HG02642 (cell line): Measurements from ENCODE around the gene FAM83E.
"Not testable (repeated sequence)": the region's sequence is repeated elsewhere in the genome, so short reads cannot be mapped to it uniquely, and the experiment has no call there.

Source experiments
- ATAC-seq: cut with Tn5 transposase; IDR thresholded peaks from one replicate; pipeline ENCODE4 v1.9.1; 2021; ENCODE audit warnings: mild to moderate bottlenecking; ENCODE audit not compliant: unreplicated experiment, poor library complexity

Gene FAM83E

DNA sequence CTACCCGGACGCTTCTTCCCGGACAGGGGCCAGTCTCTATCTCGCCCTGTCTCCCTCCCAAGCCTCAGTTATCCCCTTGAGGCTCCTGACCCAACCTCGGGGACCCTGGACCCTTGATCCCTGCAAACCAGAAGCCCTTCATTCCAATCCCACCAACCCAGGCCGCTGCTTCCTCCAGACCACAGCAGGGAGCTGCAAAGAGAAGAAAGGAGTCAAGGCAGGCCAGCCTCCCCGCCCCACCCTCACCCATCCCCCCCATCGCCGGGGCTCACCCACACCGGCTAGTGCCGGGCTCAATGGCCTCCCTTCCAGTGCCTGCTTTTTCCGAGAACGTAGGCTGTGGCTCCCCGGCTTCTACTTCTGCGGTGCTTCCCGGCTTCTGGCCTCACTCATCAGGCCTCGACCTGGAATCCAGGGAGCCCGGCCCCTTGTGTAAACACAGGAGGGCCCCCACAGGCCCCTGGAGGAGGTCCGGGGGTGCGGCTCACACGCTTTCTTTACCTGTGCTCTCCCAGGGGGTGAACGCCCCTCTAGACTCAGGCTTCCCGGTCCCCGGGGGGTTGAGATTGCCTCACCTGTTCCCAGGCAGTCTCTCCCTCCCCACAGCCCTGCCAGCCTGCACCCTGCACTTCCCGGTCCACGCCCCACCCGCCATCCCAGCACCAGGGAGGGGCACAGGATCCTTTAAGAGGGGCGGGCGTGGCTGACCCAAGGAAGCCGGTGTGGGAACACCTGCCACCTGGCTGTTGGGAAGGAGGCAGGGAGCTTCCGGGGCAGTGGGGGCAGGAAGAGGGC is at the start of gene FAM83E:
TSS of gene FAM83E (minus strand) at position 641 of the 795 bp plus-strand sequence. CDS start 1,704 bp downstream, outside the sequence.
- no peak for ATAC-seq

DNA sequence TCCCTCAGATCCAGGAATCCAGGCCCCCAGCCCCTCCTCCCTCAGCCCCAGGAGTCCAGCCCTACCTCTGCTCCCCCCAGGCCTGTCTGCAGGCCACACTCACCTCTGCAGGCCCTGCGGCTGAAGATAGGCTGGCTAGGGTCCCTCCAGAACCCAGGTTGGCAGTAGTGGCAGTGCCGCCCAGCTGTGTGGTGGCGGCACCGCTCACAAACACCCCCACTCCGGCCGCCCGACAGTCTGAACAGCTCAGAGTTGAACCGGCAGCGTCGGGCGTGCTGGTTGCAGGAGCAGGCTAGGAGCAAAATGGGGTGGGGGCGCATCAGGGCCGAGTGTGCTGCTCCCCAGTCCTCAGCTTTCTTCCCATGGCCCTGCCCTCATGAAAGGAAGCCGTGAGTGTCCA is 49.6 kb upstream of the FAM83E start:
- no peak for ATAC-seq

DNA sequence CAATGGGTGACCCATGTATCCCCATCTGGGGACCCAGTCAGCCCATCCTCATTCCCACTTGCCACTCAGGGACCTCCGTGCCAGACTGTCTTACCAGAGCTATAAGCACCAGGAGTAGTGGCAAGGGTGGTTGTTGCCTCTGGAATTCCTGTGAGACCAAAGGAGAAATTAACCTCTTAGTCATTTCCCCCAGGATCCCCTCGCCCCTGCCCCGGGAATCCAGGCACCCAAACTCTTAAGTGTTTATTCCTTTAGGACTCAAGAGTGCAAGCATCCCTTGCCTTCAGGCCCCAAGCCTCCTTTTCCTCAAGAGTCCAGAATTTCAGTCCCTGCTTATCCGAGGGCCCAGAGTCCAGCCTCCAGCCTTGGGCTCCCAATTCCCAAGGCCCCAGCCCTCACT is 48.8 kb upstream of the FAM83E start:
- ATAC-seq, result no peak

DNA sequence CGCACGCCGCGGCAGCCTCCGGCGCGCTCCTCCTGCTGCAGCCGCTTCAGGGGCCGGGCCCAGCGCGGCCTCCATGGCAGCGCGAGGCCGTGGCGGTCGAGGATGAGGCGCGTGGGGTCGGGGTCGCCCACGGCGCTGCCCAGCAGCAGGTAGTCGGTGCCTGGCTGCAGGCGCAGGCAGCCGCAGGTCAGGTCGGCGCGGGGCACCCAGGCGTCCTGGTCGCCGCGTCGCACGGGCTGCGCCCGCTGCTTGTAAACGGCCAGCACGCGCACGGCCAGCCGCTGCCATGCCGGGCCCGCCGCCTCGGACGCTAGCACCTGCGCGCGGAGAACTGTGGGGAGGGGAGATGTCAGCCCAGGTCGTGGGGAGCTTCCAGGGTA is 46.8 kb upstream of the FAM83E start:
- ATAC-seq, result no peak

DNA sequence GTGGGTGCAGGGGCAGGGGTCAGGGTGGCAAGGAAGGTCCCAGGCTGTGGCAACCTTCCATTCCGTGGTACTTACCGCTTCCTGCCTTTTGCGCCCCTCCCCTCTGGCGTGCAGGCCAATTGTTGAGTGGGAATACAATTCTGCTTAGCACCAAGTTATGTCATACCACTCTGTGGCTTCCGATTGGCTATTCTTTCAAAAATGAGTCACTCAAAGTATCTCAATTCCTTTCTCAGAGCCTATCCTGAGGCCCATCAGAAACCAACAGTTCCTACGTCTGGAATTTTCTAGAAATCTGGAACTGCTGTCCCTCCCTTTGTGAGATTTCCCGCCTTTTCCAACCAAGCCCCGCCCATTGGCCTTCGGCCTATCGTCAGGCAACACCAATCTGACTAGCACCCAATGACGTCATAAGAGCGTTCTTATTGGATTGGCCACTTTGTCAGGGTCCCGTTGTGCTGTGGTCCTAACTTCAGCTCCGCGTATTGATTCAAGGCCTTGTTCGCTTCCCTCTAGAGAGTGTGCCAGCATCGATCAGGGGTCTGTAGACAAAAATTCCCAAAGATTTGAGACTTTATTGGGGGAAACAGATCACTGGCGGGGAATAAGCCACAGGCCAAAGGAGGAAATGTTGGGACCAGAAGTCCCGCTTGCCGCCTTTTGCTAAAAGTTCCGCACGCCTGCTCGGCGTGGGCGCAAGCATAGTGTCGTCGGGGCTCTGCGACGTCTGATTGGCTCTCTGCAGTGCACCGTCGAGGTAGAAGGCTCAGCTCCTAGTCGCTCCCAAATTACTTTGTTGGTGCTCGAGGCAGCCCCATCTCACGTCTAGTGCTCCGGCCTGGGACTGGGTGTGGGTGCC is 46.2 kb upstream of the FAM83E start:
- peak; percentile 85 for ATAC-seq

DNA sequence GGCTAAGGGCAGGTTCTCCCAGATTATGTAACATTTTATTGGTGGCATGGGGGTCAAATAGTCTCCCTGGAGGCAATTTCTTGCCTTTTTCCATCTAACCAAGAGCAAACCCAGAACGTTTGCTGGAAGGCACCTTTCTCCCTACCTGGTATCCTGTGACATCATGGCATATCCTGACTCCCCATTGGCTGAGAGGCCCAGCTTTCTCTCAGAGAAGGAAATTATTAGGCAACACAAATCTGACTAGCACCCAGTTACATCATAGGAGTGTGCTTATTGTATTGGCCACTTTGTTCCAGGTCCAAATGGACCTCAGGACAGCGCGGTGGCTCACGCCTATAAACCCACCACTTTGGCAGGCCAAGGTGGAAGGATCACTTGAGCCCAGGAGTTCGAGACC is 44.9 kb upstream of the FAM83E start:
- ATAC-seq, result no peak

DNA sequence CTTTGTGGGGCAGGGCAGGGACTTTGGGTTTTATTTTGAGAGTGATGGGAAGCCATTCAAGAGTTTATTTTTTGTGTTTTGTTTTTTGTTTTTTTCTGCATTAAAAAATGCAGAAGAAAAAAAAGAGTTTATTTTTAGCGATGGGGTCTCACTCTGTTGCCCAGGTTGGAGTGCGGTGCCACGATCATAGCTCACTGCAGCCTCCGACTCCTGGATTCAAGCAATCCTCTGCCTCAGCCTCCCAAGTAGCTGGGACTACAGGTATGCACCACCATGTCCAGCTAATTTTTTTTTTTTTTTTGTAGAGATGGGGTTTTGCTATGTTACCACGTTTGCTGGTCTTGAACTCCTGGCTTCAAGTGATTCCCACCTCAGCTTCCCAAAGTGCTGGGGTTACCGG is 43.6 kb upstream of the FAM83E start:
- ATAC-seq, result no peak

DNA sequence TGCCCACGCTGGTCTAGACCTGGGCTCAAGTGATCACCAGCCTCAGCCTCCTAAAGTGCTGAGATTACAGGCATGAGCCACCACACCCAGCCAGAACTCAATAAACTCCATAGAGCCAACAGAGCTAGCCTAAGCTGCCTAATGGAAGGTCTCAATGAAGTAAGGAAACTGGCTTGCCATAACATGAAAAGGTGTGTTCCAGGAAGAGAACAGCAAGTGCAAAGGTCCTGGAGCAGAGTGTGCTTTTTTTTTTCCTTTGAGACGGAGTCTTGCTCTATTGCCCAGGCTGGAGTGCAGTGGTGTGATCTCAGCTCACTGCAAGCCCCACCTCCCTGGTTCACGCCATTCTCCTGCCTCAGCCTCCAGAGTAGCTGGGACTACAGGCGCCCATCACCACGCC is 43.0 kb upstream of the FAM83E start:
- not testable (repeated sequence) for ATAC-seq

DNA sequence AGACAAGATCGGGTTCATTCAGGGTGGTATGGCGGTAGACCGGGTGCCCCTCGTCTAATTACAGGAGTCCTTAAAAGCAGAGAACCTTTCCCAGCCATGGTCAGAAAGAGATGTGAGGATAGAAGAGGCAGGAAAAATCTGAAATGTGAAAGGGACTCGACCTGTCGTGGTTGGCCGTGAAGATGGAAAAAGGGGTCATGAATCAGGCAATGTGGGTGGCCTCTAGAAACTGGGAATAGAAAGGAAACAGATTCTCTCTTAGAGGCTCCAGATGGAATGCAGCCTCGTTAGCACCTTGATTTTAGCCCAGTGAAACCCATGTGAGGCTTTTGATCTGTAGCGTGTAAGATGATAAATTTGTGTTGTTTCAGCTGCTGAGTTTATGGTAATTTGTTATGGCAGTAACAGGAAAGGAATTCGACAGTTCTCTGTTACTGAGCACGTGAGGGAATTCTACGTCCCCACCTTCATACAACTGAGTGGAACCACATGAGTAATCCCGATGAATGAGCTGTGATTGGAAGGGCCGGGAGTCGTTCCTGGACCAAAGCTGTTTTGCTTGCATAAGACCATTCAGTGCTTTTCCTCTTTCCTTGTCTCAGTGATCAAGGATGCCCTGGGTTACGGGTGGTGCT is 42.1 kb upstream of the FAM83E start:
- no peak for ATAC-seq

DNA sequence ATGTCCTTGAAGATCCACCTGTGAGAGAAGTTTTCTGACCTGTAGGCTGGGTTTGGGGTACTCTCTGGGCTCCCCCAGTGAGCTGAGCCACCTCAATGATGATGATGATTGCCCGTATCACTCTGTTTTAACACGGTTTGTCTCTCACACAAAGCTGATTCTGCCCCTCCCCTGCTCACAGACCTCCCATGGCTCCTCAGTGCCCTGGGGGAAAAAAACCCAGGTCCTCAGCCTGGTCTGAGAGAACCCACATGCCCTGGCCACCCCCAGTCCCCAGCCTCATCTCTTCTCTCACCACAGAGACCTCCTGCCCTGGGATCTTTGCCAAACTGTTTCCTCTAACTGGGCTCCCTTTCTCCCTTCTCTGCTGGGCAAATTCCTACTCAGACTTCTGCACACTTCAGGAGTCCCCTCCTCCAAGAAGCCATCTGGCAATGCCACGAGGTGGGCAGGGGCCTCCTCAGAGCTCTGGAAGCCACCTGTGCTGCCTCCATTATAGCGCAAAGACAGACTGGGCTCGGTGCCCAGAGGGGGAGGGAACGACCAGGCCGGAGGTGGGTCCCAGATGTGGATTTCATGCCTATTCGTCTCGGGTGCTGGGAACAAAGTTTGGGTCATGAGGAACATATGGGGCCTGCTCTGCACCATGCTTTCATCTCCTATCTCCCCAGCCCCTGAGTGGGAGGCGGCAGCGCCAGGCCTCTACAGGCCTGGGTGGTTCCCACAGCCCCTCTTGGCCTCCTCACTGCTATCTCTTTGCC is 39.6 kb upstream of the FAM83E start:
- ATAC-seq, result no peak

DNA sequence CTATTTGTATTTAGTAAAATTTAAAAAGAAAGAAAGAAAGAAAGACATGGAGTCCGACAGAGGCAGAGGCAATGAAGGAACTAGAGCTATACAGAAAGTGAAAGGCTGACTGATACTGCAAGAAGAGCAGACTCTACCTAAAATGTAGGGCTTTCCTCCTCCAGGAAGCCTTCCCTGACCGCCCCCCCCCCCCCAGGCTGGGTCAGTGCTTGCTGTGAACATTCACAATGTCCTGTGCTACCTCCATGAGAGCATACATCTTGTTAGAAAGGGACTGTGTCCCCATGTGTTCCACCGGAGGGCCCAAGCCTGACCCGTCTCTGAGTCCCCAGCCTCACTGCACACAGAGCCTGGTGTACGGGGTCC is 36.8 kb upstream of the FAM83E start:
- ATAC-seq, result no peak

DNA sequence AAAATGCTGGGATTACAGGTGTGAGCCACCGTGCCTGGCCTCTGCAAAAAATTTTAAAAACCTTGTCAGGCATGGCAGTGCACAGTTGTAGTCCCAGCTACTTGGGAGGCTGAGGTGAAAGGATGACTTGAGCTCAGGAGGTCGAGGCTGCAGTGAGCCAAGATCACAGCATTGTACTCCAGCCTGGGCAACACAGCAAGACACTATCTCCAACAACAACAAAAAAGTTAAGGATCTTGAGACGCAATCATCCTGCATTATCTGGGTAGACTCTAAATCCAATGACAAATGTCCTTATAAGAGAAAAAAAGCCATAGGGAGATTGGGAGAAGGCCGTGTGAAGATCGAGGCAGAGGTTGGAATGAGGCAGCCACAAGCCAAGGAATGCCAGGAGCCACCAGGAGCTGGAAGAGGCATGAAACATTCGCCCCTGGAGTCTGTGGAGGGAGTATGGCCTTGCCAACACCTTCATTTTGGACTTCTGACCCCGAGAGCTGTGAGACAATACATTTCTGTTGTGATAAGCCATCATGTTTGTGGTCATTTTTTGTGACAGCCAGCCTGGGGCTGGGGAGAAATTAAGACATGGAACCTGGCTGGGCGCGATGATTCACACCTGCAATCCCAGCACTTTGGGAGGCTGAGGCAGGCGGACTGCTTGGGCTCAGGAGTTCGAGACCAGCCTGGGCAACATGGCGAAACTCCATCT is 36.3 kb upstream of the FAM83E start:
- no peak for ATAC-seq

DNA sequence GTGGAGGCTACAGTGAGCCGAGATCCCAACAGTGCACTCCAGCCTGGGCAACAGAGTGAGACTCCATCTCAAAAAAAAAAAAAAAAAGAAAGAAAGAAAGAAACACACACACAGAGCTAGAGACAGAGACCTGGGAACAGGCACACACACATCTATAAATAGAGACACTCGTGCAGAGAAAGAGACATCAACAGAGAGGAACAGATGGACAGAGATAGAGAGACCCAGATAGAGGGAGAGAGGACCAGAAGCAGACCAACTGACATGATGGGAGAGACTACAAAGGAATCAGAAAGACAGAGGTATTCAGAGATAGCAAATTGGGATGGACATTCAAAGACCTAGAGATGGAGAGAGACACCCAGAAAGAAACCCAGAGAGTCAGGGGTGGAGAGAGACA is 33.3 kb upstream of the FAM83E start:
- no peak for ATAC-seq

DNA sequence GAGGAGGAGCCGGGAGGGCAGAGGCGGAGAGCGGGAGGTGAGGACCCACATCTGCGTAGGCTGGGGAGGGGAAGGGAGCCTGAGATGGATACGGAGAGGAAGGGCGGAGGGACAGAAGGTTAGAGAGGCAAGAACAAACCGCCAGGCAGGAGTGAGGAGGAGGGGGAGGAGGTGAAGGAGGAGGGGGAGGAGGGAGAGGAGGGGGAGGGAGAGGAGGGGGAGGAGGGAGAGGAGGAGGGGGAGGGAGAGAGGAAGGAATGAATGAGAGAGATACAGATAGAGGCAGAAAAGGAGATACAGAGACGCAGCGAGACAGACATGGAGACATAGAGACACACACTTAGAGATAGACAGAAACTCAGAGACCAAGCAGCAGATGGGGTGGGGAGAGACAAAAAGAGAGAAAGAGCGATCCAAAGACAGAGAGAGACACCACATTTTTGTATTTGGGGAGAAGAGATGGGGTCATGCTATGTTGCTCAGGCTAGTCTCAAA is 31.9 kb upstream of the FAM83E start:
- ATAC-seq, result no peak

DNA sequence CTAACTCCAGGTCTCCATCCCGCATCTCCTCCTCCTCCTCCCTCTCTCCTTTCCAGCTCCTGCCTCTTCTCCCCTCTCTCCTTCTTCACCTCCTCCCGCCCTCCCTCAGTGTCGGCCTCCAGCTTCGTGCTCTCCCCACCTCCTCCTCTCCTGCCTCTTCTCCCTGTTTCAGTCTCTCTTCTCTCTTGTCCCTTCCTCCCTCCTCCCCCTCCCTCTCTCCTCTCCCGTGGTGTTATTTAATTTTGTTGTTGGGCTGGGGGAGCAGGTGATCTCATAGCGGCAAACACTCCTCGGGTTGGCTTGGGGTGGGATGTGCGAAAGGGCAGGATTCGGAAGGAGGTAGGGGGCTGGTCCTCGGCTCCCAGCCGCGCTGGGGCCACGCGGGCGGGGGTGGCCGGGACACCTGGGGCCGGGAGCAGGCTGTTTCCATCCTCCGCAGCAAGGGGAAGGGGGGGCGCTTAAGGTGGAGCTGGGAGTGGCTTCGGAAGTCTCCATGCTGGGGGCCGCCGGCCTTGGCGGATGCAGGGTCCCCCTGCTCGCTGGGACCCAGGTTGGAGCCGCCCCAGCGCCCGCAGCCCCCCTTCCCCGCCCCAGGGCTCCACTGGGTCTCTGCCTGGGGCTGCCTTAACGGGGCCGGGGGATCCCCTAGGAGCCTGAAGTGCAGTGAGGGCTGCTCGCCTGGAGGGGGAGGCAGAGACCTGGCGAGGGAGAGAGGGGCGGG is 31.3 kb upstream of the FAM83E start, which contains the start of gene CA11:
TSS of gene CA11 (minus strand) at position 187 of the 721 bp plus-strand sequence. CDS start 555 bp downstream, outside the sequence.
- ATAC-seq, result peak; percentile 82

DNA sequence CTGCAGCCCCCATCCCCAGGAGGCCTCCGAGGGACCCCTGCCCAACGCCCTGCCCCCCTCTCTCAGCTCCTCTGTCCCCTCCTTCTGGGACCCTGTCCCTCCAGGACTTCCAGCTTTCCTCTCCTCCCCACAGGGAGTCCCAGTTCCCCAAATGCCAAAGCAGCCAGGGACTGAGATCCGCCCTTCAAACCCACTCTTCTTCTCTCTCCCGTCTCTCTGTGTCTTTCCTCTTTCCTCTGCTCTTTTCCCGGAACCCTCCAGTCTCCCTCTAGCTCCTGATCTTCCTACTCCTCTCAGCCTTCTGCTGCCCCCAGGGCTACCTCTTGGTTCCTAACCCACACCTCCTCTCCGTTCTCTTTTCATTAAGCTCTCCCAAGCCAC is 30.7 kb upstream of the FAM83E start:
- ATAC-seq, result no peak

DNA sequence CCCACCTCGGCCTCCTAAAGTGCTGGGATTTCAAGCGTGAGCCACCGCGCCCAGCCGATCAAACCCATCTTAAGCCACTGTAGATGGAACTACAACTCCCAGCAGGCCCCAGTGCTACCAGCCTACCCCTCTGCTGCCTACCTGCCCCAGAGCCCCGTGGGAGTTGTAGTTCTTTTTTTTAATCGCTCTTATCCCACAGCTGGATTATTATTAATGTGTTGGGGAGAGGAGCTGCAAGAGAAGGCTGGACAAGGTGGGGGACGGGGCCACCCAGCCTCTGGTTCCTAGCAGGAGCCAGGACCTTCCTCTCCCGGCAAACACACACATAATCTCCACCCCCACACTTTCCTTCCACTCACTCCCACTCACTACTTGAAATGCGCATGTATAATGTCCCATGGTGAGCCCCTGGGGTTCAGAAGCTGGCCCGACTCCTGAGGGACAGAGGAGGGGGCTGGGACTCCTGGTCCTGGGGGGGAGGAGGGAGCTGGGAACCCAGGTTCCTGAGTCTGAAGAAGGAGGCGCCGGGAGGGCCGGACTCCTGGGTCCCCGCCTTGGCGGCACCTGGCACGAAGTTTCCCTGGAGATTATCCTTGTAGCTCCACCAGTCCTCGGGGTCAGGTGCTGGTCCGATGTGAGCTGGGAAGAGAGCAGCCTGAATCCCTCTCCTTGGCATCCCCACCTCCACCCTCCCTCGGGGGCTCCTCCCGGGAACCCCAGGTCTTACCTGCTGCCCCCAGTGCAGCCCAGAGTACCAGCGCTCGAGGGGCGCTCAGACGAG is 30.2 kb upstream of the FAM83E start:
- ATAC-seq, result no peak

DNA sequence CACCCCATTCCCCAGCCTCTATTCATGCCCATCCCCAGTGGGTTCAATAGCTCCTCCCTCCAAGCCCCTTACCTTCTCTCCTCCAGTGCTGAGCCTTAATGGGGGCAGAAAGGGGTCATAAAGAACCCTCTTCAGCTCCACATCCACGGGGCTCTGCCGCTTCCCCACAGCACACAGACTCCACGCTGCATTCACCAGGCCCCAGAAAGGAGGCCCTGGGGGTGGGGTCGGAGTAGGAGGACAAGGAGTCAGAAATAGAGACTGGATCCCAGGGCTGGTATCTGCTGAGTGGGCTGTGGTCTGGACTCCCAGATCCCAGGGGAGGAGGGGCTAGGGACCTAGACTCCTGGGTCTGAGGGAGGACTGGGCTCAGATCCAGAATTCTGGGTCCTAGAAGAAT is 29.5 kb upstream of the FAM83E start:
- no peak for ATAC-seq
